GM12892 (cell line): ENCODE results near the gene LRRC74A.

Experiments
- POLR2A ChIP-seq: IDR thresholded peaks from 2 replicates; pipeline ENCODE4 v1.6.1; 2011; ENCODE audit warnings: low read depth, low read length, control low read depth
- POLR2AphosphoS5 ChIP-seq: IDR thresholded peaks from 2 replicates; pipeline ENCODE4 v1.6.1; 2011; ENCODE audit warnings: low read depth, low read length, control low read depth

DNA sequence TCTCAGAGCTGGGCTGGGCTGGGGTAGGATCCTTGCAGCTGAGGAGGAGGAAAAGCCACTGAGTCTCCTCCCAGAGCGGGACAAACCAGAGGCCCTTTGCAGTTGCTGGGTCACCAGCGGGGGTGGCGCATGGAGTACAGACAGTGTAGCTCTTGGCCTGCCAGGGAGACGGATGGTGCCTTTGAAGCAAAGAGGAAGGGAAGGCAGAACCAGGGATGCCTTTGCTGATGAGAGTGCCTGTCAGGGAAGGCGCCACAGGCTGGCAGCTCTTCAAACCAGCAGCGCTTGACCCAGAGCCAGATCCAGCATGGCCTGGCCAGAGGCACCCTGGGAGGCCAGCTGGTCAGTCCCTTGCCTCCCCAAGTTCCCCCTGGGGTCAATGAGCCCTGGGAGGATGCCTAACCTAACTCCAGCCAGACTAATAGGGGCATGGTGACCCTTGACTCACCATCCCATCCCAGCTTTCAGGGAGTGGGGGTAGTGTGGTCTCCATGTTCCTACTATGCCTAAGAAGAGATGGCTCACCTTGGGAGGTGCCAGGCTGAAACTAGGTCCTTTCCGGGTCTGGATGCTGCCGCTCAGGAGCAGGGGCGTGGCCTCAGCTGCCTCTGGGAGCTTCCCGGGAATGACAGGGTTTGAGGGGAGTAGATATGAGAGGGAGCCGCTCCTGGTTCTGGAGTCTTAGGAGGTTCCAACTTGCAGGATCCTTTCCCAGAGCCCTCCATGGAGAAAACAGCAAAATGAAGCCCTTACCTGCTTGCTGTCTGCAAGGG is 45.1 kb upstream of the LRRC74A start:
- TF ChIP-seq POLR2A = no peak
- TF ChIP-seq POLR2AphosphoS5 = no peak
